Fibroblast of lung (primary cell): ENCODE measurements around the gene MARVELD3.

Source experiments
- EZH2 ChIP-seq: IDR thresholded peaks from 2 replicates; pipeline ENCODE4 v1.5.1; 2012; ENCODE audit warnings: low read length, control low read depth, mild to moderate bottlenecking; ENCODE audit errors: missing control alignments
- TF ChIP-seq, protein P1 (sequence below), 2 donors: IDR thresholded peaks in 1 of 2; conservative IDR thresholded peaks in 1 of 2; 1 replicate in 1 of 2; 2 replicates in 1 of 2; pipeline ENCODE4 v1.5.1; 2011 to 2012; ENCODE audit warnings: low read length in 2 of 2, control low read depth in 1 of 2, inconsistent platforms in 1 of 2, low read depth in 1 of 2, mild to moderate bottlenecking in 1 of 2

DNA sequence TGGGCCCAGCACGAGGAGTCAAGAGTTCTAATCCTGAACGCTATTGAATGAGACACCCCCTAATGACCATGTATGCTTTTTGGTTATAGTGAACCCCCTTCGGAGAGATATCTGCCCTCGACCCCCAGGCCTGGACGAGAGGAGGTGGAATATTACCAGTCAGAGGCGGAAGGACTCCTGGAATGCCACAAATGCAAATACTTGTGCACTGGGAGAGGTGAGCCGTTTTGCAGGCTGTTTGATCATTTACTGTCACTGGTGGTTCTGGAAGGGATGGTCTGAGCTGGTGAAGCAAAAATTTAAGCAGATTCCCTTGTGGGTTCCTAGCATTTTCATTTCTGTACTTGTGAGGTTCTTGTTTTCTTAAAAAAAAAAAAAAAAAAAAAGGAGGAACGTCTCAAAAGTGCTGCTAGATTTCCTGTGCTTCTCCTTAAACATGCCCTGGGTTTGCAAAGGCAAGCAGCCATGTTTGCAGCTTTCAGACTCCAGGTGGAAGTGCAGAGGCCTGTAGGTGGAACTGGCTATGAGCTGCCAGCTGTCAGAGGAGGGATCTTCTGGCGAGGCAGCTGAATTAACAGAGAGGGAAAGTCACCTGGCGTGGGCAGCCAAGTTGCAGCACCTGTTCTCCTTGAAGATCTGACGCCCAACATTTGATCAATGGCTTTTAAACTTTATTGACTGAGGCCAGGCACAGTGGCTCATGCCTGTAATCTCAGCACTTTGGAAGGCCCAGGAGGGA is 3.5 kb downstream of the MARVELD3 start:
- TF ChIP-seq EZH2: no peak
- TF ChIP-seq, protein P1, sequence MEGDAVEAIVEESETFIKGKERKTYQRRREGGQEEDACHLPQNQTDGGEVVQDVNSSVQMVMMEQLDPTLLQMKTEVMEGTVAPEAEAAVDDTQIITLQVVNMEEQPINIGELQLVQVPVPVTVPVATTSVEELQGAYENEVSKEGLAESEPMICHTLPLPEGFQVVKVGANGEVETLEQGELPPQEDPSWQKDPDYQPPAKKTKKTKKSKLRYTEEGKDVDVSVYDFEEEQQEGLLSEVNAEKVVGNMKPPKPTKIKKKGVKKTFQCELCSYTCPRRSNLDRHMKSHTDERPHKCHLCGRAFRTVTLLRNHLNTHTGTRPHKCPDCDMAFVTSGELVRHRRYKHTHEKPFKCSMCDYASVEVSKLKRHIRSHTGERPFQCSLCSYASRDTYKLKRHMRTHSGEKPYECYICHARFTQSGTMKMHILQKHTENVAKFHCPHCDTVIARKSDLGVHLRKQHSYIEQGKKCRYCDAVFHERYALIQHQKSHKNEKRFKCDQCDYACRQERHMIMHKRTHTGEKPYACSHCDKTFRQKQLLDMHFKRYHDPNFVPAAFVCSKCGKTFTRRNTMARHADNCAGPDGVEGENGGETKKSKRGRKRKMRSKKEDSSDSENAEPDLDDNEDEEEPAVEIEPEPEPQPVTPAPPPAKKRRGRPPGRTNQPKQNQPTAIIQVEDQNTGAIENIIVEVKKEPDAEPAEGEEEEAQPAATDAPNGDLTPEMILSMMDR (conservative IDR thresholded peaks at IDR 0.05 in 1 of 2, IDR thresholded peaks at IDR 0.05 in 1 of 2; ENCODE audit: low read depth in 1 of 2, low read length in 2 of 2): no peak
